RWPE2 (cell line): Measurements from ENCODE around the gene SDF2.

ENCODE experiments used
- ATAC-seq: fragments of 200-7000 bp; cut with Tn5 transposase; 3 replicates; pipeline ENCODE4 v1.9.1; 2021; ENCODE audit warnings: low read depth
- DNase-seq: peaks from one replicate; pipeline ENCODE4 v3.0.0-alpha.2; 2020; ENCODE audit warnings: low spot score
- H3K27ac ChIP-seq: fragments of 450-650 bp; 2 replicates; pipeline ENCODE4 v1.5.1; 2017; ENCODE audit warnings: mild to moderate bottlenecking; ENCODE audit not compliant: poor library complexity, severe bottlenecking
- H3K27me3 ChIP-seq: fragments of 250-450 bp; sonication (Bioruptor Pico); 2 replicates; pipeline ENCODE4 v1.5.1; 2021; ENCODE audit warnings: mild to moderate bottlenecking, moderate library complexity; ENCODE audit not compliant: insufficient read depth, poor library complexity, severe bottlenecking
- H3K36me3 ChIP-seq: fragments of 250-450 bp; sonication (Bioruptor Pico); 2 replicates; pipeline ENCODE4 v1.5.1; 2020; ENCODE audit warnings: low read depth, mild to moderate bottlenecking, moderate library complexity
- H3K4me1 ChIP-seq: fragments of 250-450 bp; sonication (Bioruptor Pico); 2 replicates; pipeline ENCODE4 v1.5.1; 2021; ENCODE audit warnings: mild to moderate bottlenecking, moderate library complexity; ENCODE audit not compliant: insufficient read depth, poor library complexity, severe bottlenecking
- H3K4me3 ChIP-seq: fragments of 250-450 bp; sonication (Bioruptor Pico); 2 replicates; pipeline ENCODE4 v1.5.1; 2021; ENCODE audit warnings: mild to moderate bottlenecking, moderate library complexity; ENCODE audit not compliant: severe bottlenecking
- H3K9me3 ChIP-seq: fragments of 250-450 bp; sonication (Bioruptor Pico); 2 replicates; pipeline ENCODE4 v1.5.1; 2021; ENCODE audit warnings: mild to moderate bottlenecking, moderate library complexity; ENCODE audit not compliant: severe bottlenecking
- TF ChIP-seq, protein P1 (sequence below): fragments of 450-650 bp; IDR thresholded peaks from one replicate; pipeline ENCODE4 v1.5.1; 2017; ENCODE audit warnings: mild to moderate bottlenecking, moderate library complexity; ENCODE audit not compliant: poor library complexity, severe bottlenecking

Gene SDF2

DNA sequence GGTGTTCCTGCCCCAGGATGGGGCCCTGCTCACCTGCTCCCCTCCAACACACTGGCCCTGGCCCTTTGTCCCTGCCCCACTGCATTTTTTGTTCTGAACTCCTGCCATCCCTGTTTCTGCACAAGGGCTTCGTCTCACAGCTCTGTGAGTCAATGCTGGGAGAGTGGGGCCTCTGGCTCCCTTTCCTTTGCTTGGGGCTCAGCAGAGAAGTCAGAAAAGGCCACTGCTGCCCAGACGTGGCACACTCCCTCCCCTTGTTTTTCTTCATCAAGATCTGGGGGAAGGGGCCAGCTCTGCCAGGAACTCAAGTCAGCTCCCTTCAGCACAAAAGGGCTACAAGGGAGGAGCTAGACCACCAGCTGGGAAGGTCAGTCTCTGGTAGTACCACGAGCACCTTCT is 41.0 kb upstream of the SDF2 start:
- Histone ChIP-seq H3K9me3 (no peaks in the 10 kb centered on the region), H3K27ac (no peak overlapping the region), H3K27me3 (no peaks in the 10 kb centered on the region), H3K4me3 (no peak overlapping the region), H3K4me1 (no peaks in the 10 kb centered on the region), H3K36me3 (peaks cover 51% of the 10 kb centered on the region)
- DNase-seq (no peak), ATAC-seq (no peak)
- TF ChIP-seq, protein P1, sequence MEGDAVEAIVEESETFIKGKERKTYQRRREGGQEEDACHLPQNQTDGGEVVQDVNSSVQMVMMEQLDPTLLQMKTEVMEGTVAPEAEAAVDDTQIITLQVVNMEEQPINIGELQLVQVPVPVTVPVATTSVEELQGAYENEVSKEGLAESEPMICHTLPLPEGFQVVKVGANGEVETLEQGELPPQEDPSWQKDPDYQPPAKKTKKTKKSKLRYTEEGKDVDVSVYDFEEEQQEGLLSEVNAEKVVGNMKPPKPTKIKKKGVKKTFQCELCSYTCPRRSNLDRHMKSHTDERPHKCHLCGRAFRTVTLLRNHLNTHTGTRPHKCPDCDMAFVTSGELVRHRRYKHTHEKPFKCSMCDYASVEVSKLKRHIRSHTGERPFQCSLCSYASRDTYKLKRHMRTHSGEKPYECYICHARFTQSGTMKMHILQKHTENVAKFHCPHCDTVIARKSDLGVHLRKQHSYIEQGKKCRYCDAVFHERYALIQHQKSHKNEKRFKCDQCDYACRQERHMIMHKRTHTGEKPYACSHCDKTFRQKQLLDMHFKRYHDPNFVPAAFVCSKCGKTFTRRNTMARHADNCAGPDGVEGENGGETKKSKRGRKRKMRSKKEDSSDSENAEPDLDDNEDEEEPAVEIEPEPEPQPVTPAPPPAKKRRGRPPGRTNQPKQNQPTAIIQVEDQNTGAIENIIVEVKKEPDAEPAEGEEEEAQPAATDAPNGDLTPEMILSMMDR = no peak

DNA sequence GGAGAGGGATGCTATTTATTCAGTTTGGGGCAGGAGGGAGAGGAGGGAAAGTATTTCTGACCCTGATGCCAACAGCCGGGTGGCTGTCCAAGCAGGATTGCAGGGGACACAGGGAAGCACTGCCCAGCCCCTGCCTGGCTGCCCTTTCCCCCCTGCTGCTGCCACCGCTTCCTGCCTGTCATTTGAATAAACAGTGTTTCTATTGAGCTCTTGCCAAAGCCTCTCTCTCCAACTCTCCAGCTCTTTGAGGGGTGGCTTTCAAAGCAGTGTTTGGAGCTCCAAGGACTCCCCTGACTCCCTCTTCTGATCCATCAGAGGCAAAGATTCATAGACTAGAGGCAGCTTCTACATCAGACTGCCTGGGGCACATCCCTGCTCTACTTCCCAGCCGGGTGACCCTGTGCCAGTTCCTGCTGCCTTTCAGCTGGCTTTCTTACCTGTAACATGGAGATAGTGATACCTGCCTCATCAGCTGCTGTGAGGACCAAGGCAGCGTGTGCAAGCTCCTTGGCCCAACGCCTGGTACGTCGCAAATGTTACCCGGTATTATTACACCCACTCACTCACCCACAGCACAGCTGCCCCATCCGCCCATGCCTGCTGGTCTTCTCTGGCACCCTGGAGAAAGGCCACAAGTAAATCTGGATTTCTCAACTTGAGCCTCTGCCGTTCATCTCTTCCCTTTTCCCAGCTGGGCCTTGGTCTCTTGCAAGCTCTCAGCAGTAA is 40.5 kb upstream of the SDF2 start:
- Histone ChIP-seq H3K27ac (no peak overlapping the region), H3K4me3 (no peak overlapping the region), H3K4me1 (no peaks in the 10 kb centered on the region), H3K9me3 (no peaks in the 10 kb centered on the region), H3K27me3 (no peaks in the 10 kb centered on the region), H3K36me3 (peaks cover 56% of the 10 kb centered on the region)
- TF ChIP-seq, protein P1 = no peak
- DNase-seq = no peak
- ATAC-seq = no peak

DNA sequence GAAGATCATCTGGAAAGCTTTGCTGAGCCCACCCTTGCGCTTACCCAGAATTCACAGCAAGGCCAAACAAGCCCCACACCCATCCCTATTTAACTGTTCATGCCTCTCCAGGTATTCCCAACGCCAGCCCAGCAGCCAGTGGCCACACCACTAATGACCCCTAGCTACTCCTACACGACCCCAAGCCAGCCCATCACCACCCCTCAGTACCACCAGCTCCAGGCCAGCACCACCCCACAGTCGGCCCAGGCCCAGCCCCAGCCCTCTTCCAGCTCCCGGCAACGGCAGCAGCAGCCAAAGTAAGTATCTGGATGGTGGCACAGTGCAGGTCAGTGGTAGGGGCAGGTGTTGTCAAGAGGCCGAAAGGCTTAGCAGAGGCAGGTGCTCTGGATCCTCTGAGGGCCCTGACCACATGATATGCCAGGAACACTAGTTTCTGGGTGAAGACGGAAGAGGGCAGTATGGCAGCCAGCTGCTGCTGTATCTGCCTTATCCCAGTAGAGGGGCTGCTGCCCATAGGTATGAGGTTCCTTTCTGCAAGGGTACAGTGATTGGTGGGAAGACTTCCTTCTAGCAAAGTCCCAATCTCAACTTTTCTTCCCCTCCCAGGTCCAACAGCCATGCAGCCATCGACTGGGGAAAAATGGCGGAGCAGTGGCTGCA is 39.3 kb upstream of the SDF2 start:
- Histone ChIP-seq H3K4me1 (no peaks in the 10 kb centered on the region), H3K27me3 (no peaks in the 10 kb centered on the region), H3K9me3 (no peaks in the 10 kb centered on the region), H3K36me3 (peaks cover 63% of the 10 kb centered on the region), H3K27ac (no peak overlapping the region), H3K4me3 (no peak overlapping the region)
- ATAC-seq = no peak
- DNase-seq = no peak
- TF ChIP-seq, protein P1 = no peak

DNA sequence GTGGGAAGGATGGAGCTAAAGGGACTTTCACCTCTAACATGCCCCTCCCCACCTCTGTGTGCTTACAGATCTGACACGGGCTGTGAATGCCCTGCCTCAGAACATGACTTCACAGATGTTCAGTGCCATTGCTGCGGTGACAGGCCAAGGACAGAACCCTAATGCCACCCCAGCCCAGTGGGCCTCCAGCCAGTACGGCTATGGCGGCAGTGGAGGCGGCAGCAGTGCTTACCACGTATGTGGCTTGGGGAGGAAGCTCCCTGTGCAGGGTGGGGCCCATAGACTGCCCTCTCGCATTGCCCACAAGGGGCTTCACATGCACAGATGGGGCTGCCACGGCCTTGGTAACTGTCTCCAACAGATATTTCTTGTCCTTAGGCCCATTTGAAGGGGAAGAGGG is 38.6 kb upstream of the SDF2 start:
- Histone ChIP-seq H3K27ac (no peak overlapping the region), H3K36me3 (peaks cover 70% of the 10 kb centered on the region), H3K4me1 (no peaks in the 10 kb centered on the region), H3K4me3 (no peak overlapping the region), H3K9me3 (no peaks in the 10 kb centered on the region), H3K27me3 (no peaks in the 10 kb centered on the region)
- ATAC-seq (no peak), DNase-seq (no peak)
- TF ChIP-seq, protein P1 = no peak
